Stimulated activated CD8-positive, alpha-beta memory T cell treated with anti-CD3 and anti-CD28 coated beads, Interleukin-4, amount 100 ng/mL, for 48 hours (primary cell): ENCODE results near the gene PTPRJ.

Experiments
- DNase-seq: peaks from one replicate; pipeline ENCODE4 v3.0.0-alpha.2; 2020

The PTPRJ gene

DNA sequence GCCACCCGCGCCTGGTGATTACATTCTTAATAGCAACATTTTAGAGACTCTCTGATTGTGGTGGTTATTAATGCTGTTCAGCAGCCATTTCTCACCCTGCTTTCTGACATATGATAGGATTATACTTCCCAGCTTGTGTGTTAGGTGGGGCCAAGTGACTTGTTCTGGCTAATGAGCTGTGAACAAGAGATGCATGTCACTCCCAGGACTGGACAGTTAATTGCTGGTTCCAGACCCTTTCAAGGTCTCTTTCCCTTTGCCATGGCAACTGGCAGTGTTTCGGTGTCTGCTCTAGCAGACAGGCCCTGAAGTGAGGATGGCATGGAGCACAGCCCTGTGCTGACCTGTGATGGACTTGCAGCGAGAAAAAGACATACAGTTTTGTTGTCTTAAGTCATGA, 8.9 kb upstream of the PTPRJ start:
- no peak for DNase-seq

DNA sequence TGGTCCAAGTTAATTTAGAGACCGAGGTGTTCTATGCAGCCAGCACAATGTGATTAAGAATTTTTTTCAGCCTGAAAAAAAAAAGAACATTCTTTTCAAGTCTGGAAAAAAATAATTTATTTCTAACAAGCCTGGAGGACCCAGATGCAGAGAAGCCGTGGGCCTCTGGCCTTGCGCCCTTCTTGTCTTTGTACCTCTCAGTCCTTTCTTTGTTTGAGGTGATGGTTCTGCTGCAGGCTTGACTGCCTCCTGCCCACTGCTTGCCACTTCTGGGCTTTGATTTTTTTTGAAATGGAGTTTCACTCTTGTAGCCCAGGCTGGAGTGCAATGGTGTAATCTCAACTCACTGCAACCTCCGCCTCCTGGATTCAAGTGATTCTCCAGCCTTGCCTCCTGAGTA, 7.2 kb upstream of the PTPRJ start:
- DNase-seq = no peak

DNA sequence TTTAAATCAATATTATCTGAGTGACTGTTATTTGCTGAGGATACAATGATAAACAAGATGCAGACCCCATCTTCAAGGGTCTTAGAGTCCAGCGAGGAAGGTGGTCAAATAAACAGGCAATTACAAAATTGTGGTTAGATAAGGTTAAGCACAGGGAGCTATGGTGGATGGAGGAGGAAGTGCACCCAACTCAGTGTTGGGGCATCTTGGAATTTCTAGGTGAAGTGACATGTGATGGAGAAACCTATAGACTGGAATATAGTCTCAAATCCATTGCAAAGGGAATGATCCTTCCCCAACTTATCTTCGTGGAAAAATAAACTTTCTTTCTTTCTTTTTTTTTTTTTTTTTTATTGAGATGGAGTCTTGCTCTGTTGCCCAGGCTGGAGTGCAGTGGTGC, 3.4 kb upstream of the PTPRJ start:
- DNase-seq = no peak

DNA sequence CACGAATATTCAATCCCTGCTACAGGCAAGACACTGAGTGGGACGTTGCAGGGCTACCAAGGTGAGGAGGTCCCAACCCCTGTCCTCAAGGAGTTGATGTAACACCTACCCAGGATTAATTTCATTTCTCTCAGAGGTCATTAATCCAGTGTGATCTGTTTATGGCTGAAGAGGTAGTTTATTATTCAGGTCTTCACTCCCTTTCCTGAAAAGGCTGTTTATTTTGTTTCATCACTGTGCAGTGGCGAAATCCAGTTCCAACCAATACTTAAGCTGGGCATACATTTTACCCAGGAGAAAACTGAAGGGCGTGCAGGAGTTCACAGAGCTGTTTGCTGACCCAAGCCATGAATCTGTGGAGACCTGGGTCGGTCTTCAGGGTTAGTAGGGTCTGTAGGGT, 2.7 kb upstream of the PTPRJ start:
- DNase-seq = no peak

DNA sequence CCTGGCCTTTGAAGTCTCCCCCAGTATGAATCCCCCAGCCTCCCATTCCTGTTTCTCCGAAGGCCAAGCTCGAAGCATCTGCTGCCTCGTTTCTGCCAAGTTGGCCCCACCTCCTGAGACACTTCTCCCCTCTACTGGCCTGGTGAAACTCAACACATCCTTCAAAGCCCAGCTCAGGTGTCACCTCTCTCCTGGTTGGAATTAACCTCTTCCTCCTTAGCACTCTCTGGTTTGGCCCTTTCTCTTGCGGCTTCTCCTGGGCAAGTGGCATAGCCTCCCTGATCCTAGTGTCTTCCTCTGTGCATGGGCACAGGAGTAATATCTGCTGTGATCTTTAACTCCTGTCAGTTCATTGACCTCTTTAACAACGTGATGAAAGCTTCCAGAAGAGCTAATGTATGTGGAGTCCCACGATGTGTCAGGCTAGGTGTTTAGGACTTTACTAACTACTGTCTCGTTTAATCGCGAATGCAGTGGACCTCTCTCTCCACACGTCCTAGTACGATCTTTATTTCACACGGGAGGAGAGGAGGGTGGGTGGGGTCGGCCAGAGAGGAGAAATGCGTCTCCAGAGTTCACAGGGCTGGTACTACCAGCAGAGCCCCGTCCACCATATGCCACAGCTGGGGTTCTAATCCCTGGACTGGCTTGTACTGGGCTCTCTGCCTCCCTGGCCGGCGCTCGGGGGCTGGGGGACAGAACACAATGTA, 826 bp upstream of the PTPRJ start:
- DNase-seq = no peak

DNA sequence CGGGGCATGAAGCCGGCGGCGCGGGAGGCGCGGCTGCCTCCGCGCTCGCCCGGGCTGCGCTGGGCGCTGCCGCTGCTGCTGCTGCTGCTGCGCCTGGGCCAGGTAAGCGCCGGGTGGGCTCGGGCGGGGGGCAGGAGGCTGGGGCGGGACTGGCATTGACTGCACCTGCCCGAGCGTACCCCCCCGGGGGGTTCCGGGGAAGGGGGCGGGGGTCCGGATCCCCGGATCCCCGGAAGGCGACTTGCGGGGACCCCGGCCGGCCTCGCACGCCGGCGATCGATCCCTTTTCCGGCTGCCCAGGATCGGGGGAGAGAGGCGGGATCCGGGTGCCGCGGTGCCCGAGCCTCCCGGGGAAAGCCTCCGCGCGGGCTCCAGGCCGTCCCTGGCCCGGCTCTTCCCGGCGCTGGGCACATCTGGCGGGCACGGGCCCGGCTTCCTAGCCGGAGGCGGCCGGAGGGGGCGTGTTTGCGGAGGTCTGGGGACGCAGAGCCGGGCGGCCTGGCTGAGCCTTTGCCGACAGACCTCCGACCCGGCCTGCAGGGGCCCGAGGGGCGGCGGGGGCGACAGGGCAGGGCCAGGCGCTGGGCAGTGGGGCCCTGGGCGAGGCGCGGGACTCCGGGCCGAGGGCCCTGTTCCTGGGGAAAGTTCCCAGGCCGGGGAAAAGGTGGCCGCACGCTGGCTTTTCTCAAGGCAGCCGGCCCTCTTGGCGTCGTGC, 705 bp downstream of the PTPRJ start:
- peak; percentile 57 for DNase-seq

DNA sequence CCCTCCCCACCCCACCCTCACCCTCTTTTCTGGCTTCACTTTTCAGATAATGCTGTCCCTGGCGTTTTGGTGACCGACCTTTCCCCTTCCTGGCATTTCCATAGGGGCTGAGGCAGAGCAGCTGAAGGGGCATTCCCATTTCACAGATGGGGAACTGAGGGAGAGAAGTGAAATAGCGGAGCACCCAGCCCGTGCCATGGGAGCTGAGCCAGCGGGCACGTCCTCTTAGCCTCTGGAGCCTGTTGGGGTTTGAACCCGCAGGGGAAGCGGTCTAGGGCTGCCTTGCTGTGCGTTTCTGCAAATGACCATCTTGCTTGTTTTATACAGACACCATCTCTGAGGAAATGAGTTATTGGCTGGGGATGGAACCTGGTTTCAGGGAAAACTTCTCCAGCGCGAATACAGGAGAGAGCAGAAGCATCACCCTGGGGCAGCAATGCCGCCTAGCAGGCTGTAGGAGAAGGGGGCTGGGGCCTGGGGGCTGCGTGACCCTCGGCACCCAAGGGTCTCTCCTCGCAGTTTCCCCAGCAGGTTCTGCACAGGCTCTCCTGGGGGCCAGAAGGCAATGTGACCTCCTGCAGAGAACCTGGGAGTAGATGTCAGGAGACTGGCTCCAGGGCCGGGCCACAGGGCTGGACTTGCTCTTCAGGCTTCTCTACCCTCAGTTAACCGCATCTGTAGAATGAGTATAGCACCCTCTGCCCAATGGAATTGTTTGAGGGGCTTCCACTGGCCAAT, 1.5 kb downstream of the PTPRJ start:
- DNase-seq = peak; percentile 43

- DNase-seq = no peak
Measured at GRCh38 chr11:47982616-47983015, 2.3 kb downstream of the PTPRJ start.

DNA sequence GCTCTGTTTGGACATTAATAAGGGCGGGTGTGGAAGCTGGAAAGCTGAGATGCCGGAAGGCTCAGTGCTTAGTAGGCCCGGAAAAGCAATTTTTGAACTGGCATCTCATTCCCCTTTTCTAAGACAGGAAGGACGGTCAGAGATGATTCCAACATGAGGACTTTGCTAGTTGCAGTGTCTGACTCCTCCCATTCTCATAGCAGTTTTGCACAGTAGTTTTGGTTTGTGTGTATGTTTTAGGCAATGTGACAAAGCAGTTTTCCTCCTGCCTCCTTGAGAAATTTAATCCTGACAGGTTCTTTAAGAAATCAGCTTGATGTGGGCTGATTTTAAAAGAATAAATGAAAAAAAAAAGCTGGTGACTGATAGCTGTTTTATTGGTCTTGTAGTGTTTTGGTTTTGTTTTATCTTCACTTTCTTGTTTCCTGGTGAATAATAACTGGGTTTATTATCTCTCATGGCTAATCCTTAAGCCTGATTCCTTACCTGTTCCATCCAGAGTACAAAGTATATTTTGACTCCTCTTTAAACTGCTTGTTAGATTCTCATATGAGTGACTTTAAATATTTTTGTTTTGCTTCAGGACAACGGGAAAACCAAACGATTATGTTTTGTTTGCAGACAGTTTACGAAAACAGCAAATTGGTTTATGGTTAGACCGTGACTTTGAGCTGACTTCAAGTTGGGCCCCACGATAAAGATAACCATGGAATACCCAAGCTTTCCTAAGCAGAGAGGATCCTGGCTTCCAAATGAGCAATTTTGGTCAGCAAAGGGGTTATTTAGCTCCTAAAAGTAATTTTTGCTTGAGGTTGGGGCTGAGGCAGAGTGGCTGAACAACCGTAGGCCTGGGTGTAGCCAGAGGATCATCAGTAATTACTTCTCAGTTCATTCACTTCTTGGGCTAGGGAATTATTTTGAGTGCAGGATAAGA, 3.4 kb downstream of the PTPRJ start:
- no peak for DNase-seq

- no peak for DNase-seq
Measured at GRCh38 chr11:47986219-47986618, 5.9 kb downstream of the PTPRJ start.

GRCh38 chr11:47986742-47987141, 6.4 kb downstream of the PTPRJ start:
- no peak for DNase-seq

DNA sequence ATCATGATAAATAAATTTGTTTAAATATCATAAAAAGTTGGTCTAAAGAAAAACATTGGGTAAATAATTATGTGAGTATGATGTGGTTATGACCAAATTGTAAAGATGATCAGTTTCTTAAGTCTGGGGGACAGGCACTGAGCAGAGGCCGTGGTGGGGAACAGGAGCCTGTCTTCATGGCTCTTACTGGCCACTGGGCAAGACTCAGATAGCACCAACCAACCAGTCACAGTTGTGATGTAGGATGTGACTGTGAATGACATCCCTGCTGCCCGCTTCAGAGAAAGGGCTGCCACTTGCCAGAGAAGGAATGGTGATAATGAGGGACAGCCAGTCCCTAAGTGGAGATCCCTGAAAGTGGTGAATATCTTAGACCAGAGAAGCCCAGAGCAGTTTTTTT, 7.0 kb downstream of the PTPRJ start:
- no peak for DNase-seq

DNA sequence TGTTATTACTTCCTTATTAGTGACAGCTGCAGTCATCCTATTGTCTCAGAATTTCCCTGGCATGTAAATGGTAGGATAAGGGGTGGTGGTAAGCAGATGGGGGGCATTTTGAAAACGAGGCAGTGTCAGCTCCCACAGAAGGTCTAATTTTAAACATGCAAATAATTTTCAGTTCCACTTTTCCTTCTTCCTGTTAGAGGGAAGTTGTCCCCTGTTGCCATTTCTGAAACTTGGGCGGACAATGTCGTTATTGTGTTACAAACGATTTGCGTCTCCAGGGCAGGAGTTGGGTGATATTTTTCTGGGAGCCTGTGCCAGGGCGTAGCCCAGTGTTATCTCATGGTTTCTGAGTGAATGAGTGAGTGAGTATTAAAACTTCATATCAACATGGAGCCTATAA, 7.4 kb downstream of the PTPRJ start:
- no peak for DNase-seq

DNA sequence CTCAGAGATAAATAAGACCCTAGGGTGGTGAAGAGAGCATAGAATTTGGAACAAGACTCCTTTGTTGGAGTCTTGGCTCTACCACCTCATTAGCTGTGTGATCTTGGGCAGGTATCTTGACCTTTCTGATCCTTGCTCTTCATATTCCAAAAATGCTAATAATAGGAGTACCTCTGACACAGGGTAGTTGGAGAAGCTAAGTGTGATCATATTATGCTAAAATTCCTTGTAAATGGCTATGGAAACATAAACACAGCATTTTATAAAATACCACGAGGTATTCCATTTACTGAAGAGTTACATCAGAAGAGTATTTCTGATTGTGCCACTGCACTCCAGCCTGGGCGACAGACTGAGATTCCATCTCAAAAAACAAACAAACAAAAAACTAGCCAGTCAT, 9.4 kb downstream of the PTPRJ start:
- no peak for DNase-seq

- no peak for DNase-seq
Measured at GRCh38 chr11:47991266-47991830, 11.0 kb downstream of the PTPRJ start.

DNA sequence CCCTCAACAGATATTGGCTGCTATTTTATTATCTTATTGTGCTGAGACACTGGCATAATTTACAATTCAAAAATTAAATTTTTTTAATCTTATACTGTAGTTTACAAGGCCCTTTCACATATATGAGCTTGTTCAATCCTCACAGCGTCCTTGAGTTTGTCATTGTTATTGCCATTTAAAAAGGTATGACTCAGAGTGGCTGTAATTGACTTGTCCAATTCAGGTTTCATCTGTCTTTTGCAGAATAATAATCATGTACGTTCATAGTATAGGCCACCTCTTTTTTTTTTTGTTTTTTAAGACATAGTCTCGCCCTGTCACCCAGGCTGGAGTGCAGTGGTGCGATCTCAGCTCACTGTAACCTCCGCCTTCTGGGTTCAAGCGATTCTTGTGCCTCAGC, 11.5 kb downstream of the PTPRJ start:
- no peak for DNase-seq

GRCh38 chr11:47992959-47993820, 12.8 kb downstream of the PTPRJ start:
- DNase-seq = no peak

- no peak for DNase-seq
Measured at GRCh38 chr11:47994417-47994816, 14.1 kb downstream of the PTPRJ start.

GRCh38 chr11:47995360-47995769, 15.0 kb downstream of the PTPRJ start:
- DNase-seq = no peak

- no peak for DNase-seq
Measured at GRCh38 chr11:47997063-47998053, 17.0 kb downstream of the PTPRJ start.
